ENCODE measurements around the gene LCN2.
A peak's percentile ranks its signal among the peaks of the same experiment; 100 is the strongest.

LCN2 gene

DNA sequence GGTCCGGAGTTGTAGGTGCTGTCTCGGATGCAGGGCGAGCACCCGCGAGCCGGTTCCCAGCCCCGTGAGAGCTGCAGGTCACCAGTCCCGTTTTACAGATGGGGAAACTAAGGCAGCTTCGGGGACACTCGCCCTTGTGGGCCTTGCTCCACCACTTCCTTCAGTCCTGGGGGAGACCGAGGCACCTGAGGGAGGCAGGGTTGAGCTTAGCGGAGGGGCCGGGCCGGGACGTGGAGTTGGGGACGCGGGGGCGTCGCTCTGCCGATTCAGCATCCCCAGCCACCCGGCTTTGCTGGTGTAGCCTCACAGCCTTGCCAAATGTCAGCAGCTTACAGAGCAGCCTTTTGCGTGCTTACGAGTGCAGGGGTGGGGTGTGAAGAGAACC is 11.3 kb downstream of the LCN2 start:
- WGBS, 2 experiments, result 2% methylated on average over 23 of the region's 23 CpGs
- Histone ChIP-seq H3K36me3 (ENCODE audit: control insufficient read depth, insufficient read depth, low read length) (peaks cover 8% of the 10 kb centered on the region), H3K4me3 (ENCODE audit: insufficient read depth, low read depth, low read length) (peak overlapping the region; percentile 76), H3K4me1 (ENCODE audit: control insufficient read depth, insufficient read depth, low read length) (peaks cover 3% of the 10 kb centered on the region), H3K27me3 (ENCODE audit: control insufficient read depth, insufficient read depth, low read length, poor library complexity, severe bottlenecking) (no peaks in the 10 kb centered on the region), H3K27ac (ENCODE audit: insufficient read depth, low read depth, low read length, poor library complexity, severe bottlenecking) (no peak overlapping the region), H3K9me3 (ENCODE audit: control insufficient read depth, low read length) (no peaks in the 10 kb centered on the region)

GRCh38 chr9:128161215-128161902 is 12.1 kb downstream of the LCN2 start:
- Histone ChIP-seq H3K27me3 (ENCODE audit: control insufficient read depth, insufficient read depth, low read length, poor library complexity, severe bottlenecking) (no peaks in the 10 kb centered on the region), H3K4me1 (ENCODE audit: control insufficient read depth, insufficient read depth, low read length) (peaks cover 3% of the 10 kb centered on the region), H3K27ac (ENCODE audit: insufficient read depth, low read depth, low read length, poor library complexity, severe bottlenecking) (no peak overlapping the region), H3K9me3 (ENCODE audit: control insufficient read depth, low read length) (no peaks in the 10 kb centered on the region), H3K4me3 (ENCODE audit: insufficient read depth, low read depth, low read length) (no peak overlapping the region), H3K36me3 (ENCODE audit: control insufficient read depth, insufficient read depth, low read length) (peaks cover 12% of the 10 kb centered on the region)
- 93 to 94% methylated on average over 12 to 13 of the region's 13 CpGs for WGBS, 2 experiments

DNA sequence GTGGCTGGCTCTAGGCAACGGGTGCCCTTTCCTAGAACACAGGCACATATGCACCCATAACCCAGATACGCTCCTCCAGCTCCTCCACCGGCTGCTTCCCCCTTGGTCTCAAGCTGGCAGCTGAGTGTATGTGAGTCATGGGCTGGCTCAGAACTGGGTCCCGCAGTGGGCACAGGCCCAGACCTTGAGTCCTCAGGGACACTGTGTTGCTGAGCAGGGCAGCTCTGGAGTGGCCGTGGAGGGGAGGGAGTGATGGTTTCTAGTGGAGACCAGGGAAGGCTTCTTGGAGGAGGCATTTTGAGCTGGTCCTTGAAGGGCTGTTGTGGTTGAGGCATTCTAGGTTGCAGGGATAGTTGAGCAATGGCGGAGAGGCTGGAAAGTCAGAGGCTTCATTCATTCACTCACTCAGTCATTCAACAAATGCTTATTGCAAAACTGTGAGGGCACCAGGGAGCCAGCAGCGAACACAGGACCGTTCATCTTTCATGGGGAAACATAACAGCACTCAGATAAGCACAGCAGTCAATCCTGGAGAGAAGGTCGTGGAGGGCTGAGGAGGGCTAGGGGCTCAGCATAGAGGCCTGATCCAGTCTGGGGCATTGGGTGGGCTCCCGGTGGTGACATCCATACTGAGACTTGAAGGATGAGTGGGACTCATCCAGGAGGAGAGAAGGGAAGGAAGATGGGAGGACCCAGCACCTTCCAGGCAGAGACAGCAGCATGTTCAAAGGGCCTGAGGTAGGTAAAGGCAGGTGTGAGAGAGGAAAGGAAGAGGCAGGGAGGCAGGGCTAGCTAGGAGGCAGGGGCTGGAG is 13.2 kb downstream of the LCN2 start:
- Histone ChIP-seq H3K27me3 (ENCODE audit: control insufficient read depth, insufficient read depth, low read length, poor library complexity, severe bottlenecking) (no peaks in the 10 kb centered on the region), H3K27ac (ENCODE audit: insufficient read depth, low read depth, low read length, poor library complexity, severe bottlenecking) (no peak overlapping the region), H3K9me3 (ENCODE audit: control insufficient read depth, low read length) (no peaks in the 10 kb centered on the region), H3K4me3 (ENCODE audit: insufficient read depth, low read depth, low read length) (no peak overlapping the region), H3K4me1 (ENCODE audit: control insufficient read depth, insufficient read depth, low read length) (peaks cover 3% of the 10 kb centered on the region), H3K36me3 (ENCODE audit: control insufficient read depth, insufficient read depth, low read length) (peaks cover 18% of the 10 kb centered on the region)
- WGBS, 2 experiments, result 95% methylated on average over 10 of the region's 10 CpGs

DNA sequence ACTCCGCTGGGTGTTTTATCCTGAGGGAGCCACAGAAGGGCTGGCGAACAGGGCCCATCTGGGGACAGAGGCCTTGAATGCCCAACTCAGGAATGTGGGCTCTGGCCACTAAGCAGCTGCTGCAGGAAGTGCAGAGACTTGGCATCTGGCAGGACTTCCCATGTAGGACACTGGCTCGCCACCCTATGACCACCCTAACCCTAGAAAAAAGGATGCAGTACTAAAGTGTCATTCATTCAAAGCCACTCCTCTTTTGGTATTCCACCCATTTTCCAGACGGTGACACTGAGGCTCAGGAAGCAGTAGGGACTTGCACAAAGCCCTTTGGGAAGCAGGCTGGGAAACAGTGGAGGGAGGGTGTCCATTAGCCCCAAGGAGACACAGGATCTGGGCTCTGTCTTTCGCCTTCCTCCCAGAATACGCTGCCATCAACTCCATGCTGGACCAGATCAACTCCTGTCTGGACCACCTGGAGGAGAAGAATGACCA is 13.8 kb downstream of the LCN2 start:
- H3K4me1 ChIP-seq (ENCODE audit: control insufficient read depth, insufficient read depth, low read length), result peaks cover 3% of the 10 kb centered on the region
- no peak overlapping the region for H3K4me3 ChIP-seq (ENCODE audit: insufficient read depth, low read depth, low read length)
- H3K27ac ChIP-seq (ENCODE audit: insufficient read depth, low read depth, low read length, poor library complexity, severe bottlenecking), result no peak overlapping the region
- peaks cover 18% of the 10 kb centered on the region for H3K36me3 ChIP-seq (ENCODE audit: control insufficient read depth, insufficient read depth, low read length)
- no peaks in the 10 kb centered on the region for H3K9me3 ChIP-seq (ENCODE audit: control insufficient read depth, low read length)
- WGBS, 2 experiments, result 95 to 96% methylated on average over 6 of the region's 6 CpGs
- no peaks in the 10 kb centered on the region for H3K27me3 ChIP-seq (ENCODE audit: control insufficient read depth, insufficient read depth, low read length, poor library complexity, severe bottlenecking)

- Histone ChIP-seq H3K36me3 (ENCODE audit: control insufficient read depth, insufficient read depth, low read length) (peaks cover 18% of the 10 kb centered on the region), H3K4me1 (ENCODE audit: control insufficient read depth, insufficient read depth, low read length) (peaks cover 3% of the 10 kb centered on the region), H3K27ac (ENCODE audit: insufficient read depth, low read depth, low read length, poor library complexity, severe bottlenecking) (no peak overlapping the region), H3K4me3 (ENCODE audit: insufficient read depth, low read depth, low read length) (no peak overlapping the region), H3K9me3 (ENCODE audit: control insufficient read depth, low read length) (no peaks in the 10 kb centered on the region), H3K27me3 (ENCODE audit: control insufficient read depth, insufficient read depth, low read length, poor library complexity, severe bottlenecking) (no peaks in the 10 kb centered on the region)
- 96 to 97% methylated on average over 10 of the region's 10 CpGs for WGBS, 2 experiments
Measured at GRCh38 chr9:128163523-128164306, 14.5 kb downstream of the LCN2 start.

- H3K27me3 ChIP-seq (ENCODE audit: control insufficient read depth, insufficient read depth, low read length, poor library complexity, severe bottlenecking), result no peaks in the 10 kb centered on the region
- H3K27ac ChIP-seq (ENCODE audit: insufficient read depth, low read depth, low read length, poor library complexity, severe bottlenecking), result no peak overlapping the region
- peaks cover 18% of the 10 kb centered on the region for H3K36me3 ChIP-seq (ENCODE audit: control insufficient read depth, insufficient read depth, low read length)
- peaks cover 3% of the 10 kb centered on the region for H3K4me1 ChIP-seq (ENCODE audit: control insufficient read depth, insufficient read depth, low read length)
- no peak overlapping the region for H3K4me3 ChIP-seq (ENCODE audit: insufficient read depth, low read depth, low read length)
- 94 to 95% methylated on average over 14 of the region's 14 CpGs for WGBS, 2 experiments
- H3K9me3 ChIP-seq (ENCODE audit: control insufficient read depth, low read length), result no peaks in the 10 kb centered on the region
Measured at GRCh38 chr9:128164307-128164885, 15.1 kb downstream of the LCN2 start.

- H3K4me3 ChIP-seq (ENCODE audit: insufficient read depth, low read depth, low read length), result no peak overlapping the region
- H3K27ac ChIP-seq (ENCODE audit: insufficient read depth, low read depth, low read length, poor library complexity, severe bottlenecking), result no peak overlapping the region
- peaks cover 2% of the 10 kb centered on the region for H3K4me1 ChIP-seq (ENCODE audit: control insufficient read depth, insufficient read depth, low read length)
- H3K9me3 ChIP-seq (ENCODE audit: control insufficient read depth, low read length), result no peaks in the 10 kb centered on the region
- peaks cover 24% of the 10 kb centered on the region for H3K36me3 ChIP-seq (ENCODE audit: control insufficient read depth, insufficient read depth, low read length)
- no peaks in the 10 kb centered on the region for H3K27me3 ChIP-seq (ENCODE audit: control insufficient read depth, insufficient read depth, low read length, poor library complexity, severe bottlenecking)
- 97% methylated on average over 18 of the region's 18 CpGs for WGBS, 2 experiments
Measured at GRCh38 chr9:128166169-128166568, 16.9 kb downstream of the LCN2 start.

GRCh38 chr9:128167209-128167608 is 18.0 kb downstream of the LCN2 start:
- WGBS, 2 experiments, result 91 to 94% methylated on average over 4 of the region's 4 CpGs
- peaks cover 24% of the 10 kb centered on the region for H3K36me3 ChIP-seq (ENCODE audit: control insufficient read depth, insufficient read depth, low read length)
- no peaks in the 10 kb centered on the region for H3K27me3 ChIP-seq (ENCODE audit: control insufficient read depth, insufficient read depth, low read length, poor library complexity, severe bottlenecking)
- no peaks in the 10 kb centered on the region for H3K4me1 ChIP-seq (ENCODE audit: control insufficient read depth, insufficient read depth, low read length)
- no peak overlapping the region for H3K27ac ChIP-seq (ENCODE audit: insufficient read depth, low read depth, low read length, poor library complexity, severe bottlenecking)
- H3K9me3 ChIP-seq (ENCODE audit: control insufficient read depth, low read length), result no peaks in the 10 kb centered on the region
- no peak overlapping the region for H3K4me3 ChIP-seq (ENCODE audit: insufficient read depth, low read depth, low read length)

DNA sequence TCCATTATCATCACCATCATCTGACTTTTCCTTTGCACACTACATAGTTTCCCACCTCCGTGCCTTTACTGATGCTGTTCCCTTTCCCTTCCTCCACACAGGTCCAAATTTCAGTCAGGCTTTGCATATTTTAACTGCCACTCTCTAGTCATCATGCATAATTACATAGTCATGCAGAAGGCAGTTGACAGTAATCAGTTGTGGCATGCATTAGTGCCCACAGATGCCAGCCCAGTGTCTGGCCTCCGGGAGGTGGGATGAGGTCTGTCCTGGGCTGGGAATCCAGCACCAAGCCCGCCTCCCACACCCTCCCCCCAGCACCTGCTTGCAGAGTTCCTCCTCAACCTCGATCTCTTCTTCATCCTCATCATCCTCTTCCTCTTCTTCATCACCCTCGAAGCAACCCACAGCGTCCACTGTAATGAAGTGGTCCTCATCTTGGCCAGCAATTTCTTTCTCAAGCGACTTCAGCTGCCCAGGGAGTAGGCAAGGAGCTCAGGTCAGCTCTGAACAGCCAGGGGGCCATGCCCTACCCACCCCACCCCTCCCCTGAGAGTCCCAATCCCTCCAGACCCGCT is 19.6 kb downstream of the LCN2 start:
- 93 to 95% methylated on average over 8 of the region's 8 CpGs for WGBS, 2 experiments
- Histone ChIP-seq H3K4me1 (ENCODE audit: control insufficient read depth, insufficient read depth, low read length) (no peaks in the 10 kb centered on the region), H3K36me3 (ENCODE audit: control insufficient read depth, insufficient read depth, low read length) (peaks cover 23% of the 10 kb centered on the region), H3K27me3 (ENCODE audit: control insufficient read depth, insufficient read depth, low read length, poor library complexity, severe bottlenecking) (no peaks in the 10 kb centered on the region), H3K9me3 (ENCODE audit: control insufficient read depth, low read length) (no peaks in the 10 kb centered on the region), H3K4me3 (ENCODE audit: insufficient read depth, low read depth, low read length) (no peak overlapping the region), H3K27ac (ENCODE audit: insufficient read depth, low read depth, low read length, poor library complexity, severe bottlenecking) (no peak overlapping the region)

Measured in ectodermal cell (in vitro differentiated cells).